ENCODE measurements around the gene ARHGAP28. TPM values are rescaled to one million over a fixed set of nuclear protein-coding genes. Genes with fewer than 3 reads are reported as not detected.

ARHGAP28 gene
- polyA plus RNA-seq, 1 donor from 2014 or later: 9.8 TPM

GRCh38 chr18:6714010-6714409 lies 15.5 kb upstream of the ARHGAP28 start:
- H3K79me2 ChIP-seq (replicated peaks; ENCODE audit: insufficient read depth, low read length): no peaks in the 10 kb centered on the region
- H3K4me3 ChIP-seq (ENCODE audit: low read length): no peak overlapping the region
- H2AFZ ChIP-seq (ENCODE audit: low read depth, low read length): no peak overlapping the region
- no peaks in the 10 kb centered on the region for H3K27me3 ChIP-seq (ENCODE audit: insufficient read depth, low read depth, low read length)
- no peak overlapping the region for H3K9ac ChIP-seq (ENCODE audit: low read length)
- H3K9me3 ChIP-seq (ENCODE audit: low read length): no peaks in the 10 kb centered on the region
- TF ChIP-seq POLR2AphosphoS5 (IDR thresholded peaks at IDR 0.05): no peak
- TF ChIP-seq MXI1 (conservative IDR thresholded peaks at IDR 0.05; ENCODE audit: poor library complexity, severe bottlenecking): no peak
- no peak for TF ChIP-seq RAD21 (conservative IDR thresholded peaks at IDR 0.05)
- no peak for TF ChIP-seq TAF1 (IDR thresholded peaks at IDR 0.05; ENCODE audit: low read depth)
- no peak for TF ChIP-seq CTCF (IDR thresholded peaks at IDR 0.05; ENCODE audit: poor library complexity, severe bottlenecking)
- no peak for TF ChIP-seq REST (IDR thresholded peaks at IDR 0.05; ENCODE audit: borderline replicate concordance)
- H3K4me2 ChIP-seq (ENCODE audit: low read length): no peak overlapping the region
- no peaks in the 10 kb centered on the region for H3F3A ChIP-seq (ENCODE audit: insufficient read depth, low read length, poor library complexity, severe bottlenecking)
- no peak overlapping the region for H3K27ac ChIP-seq (ENCODE audit: low read length)
- no peaks in the 10 kb centered on the region for H3K36me3 ChIP-seq (ENCODE audit: insufficient read depth, low read length)
- no peaks in the 10 kb centered on the region for H3K9me2 ChIP-seq (ENCODE audit: insufficient read depth, low read length)
- no peaks in the 10 kb centered on the region for H4K20me1 ChIP-seq (ENCODE audit: insufficient read depth)

GRCh38 chr18:6718267-6718666 lies 11.2 kb upstream of the ARHGAP28 start:
- no peaks in the 10 kb centered on the region for H4K20me1 ChIP-seq (ENCODE audit: insufficient read depth)
- TF ChIP-seq REST (IDR thresholded peaks at IDR 0.05; ENCODE audit: borderline replicate concordance) (no peak), RAD21 (conservative IDR thresholded peaks at IDR 0.05) (no peak), CTCF (IDR thresholded peaks at IDR 0.05; ENCODE audit: poor library complexity, severe bottlenecking) (no peak), MXI1 (conservative IDR thresholded peaks at IDR 0.05; ENCODE audit: poor library complexity, severe bottlenecking) (no peak), EZH2 (IDR thresholded peaks at IDR 0.05; ENCODE audit: borderline replicate concordance, insufficient read depth, low read length, poor library complexity, severe bottlenecking) (no peak), POLR2AphosphoS5 (IDR thresholded peaks at IDR 0.05) (no peak), TAF1 (IDR thresholded peaks at IDR 0.05; ENCODE audit: low read depth) (no peak)
- no peaks in the 10 kb centered on the region for H3K9me2 ChIP-seq (ENCODE audit: insufficient read depth, low read length)
- H3K4me2 ChIP-seq (ENCODE audit: low read length): no peak overlapping the region
- H3K79me2 ChIP-seq (replicated peaks; ENCODE audit: insufficient read depth, low read length): no peaks in the 10 kb centered on the region
- no peaks in the 10 kb centered on the region for H3K9me3 ChIP-seq (ENCODE audit: low read length)
- H3K4me3 ChIP-seq (ENCODE audit: low read length): no peak overlapping the region
- H3K36me3 ChIP-seq (ENCODE audit: insufficient read depth, low read length): no peaks in the 10 kb centered on the region
- H3K9ac ChIP-seq (ENCODE audit: low read length): no peak overlapping the region
- H3F3A ChIP-seq (ENCODE audit: insufficient read depth, low read length, poor library complexity, severe bottlenecking): no peaks in the 10 kb centered on the region
- H3K27ac ChIP-seq (ENCODE audit: low read length): no peak overlapping the region
- no peak overlapping the region for H2AFZ ChIP-seq (ENCODE audit: low read depth, low read length)
- no peaks in the 10 kb centered on the region for H3K27me3 ChIP-seq (ENCODE audit: insufficient read depth, low read depth, low read length)

Measured in neural cell (in vitro differentiated cells).